Mucosa of descending colon (tissue), 3 donors: ENCODE results near the gene FBXL17. TPM values are rescaled to one million over a fixed set of nuclear protein-coding genes. Genes with fewer than 3 reads are reported as not detected.

ENCODE experiments used
- ATAC-seq: fragments of 200-7000 bp; cut with Tn5 transposase; one replicate; pipeline ENCODE4 v1.9.1; 2020; ENCODE audit warnings: mild to moderate bottlenecking, moderate library complexity
- DNase-seq, 3 donors: peaks; one replicate each; pipeline ENCODE4 v3.0.0-alpha.2; 2020
- H3K36me3 ChIP-seq: fragments of 200-600 bp; one replicate; pipeline ENCODE4 v1.8.0; 2021; ENCODE audit warnings: low read depth, mild to moderate bottlenecking
- H3K4me1 ChIP-seq: fragments of 200-600 bp; one replicate; pipeline ENCODE4 v1.8.0; 2021; ENCODE audit warnings: low read depth, mild to moderate bottlenecking
- H3K4me3 ChIP-seq: fragments of 200-600 bp; one replicate; pipeline ENCODE4 v1.8.0; 2021; ENCODE audit warnings: mild to moderate bottlenecking
- H3K9me3 ChIP-seq: fragments of 200-600 bp; one replicate; pipeline ENCODE4 v1.8.0; 2021; ENCODE audit warnings: mild to moderate bottlenecking
- CTCF ChIP-seq: fragments of 200-600 bp; IDR thresholded peaks from one replicate; pipeline ENCODE4 v1.8.0; 2022; ENCODE audit warnings: antibody characterized with exemption, mild to moderate bottlenecking
- intact Hi-C, 2 donors: fragments of 100-400 bp; cut with DNase I in 1 of 2; cut with micrococcal nuclease in 1 of 2; formaldehyde crosslinking; loops; one replicate each; pipeline versions ENCODE4 v1.11.0 to v1.11.1; 2022; cut with DNase I, micrococcal nuclease
- total RNA-seq, 3 donors: library from RNA; stranded (reverse); fragmentation: NEBNext Ultra II Directional in 2 of 3; extraction: Animal tissue kit (Norgen Biotek cat#: 25700) in 2 of 3; gene quantifications; one replicate each; pipeline versions ENCODE4 v1.2.1 to v1.2.4, GENCODE V29; 2021 to 2023
- donor health status: DM: no; HTN: no; CAD: no; lungs with moderate emphysema.
- donor health status: DM: no; HTN: no; CAD: no.
- donor health status: DM: no; HTN: yes; CAD: no.

Gene FBXL17
- total RNA-seq, 3 donors from 2014 or later = 22.8 to 25.6 (median 23.8) TPM

DNA sequence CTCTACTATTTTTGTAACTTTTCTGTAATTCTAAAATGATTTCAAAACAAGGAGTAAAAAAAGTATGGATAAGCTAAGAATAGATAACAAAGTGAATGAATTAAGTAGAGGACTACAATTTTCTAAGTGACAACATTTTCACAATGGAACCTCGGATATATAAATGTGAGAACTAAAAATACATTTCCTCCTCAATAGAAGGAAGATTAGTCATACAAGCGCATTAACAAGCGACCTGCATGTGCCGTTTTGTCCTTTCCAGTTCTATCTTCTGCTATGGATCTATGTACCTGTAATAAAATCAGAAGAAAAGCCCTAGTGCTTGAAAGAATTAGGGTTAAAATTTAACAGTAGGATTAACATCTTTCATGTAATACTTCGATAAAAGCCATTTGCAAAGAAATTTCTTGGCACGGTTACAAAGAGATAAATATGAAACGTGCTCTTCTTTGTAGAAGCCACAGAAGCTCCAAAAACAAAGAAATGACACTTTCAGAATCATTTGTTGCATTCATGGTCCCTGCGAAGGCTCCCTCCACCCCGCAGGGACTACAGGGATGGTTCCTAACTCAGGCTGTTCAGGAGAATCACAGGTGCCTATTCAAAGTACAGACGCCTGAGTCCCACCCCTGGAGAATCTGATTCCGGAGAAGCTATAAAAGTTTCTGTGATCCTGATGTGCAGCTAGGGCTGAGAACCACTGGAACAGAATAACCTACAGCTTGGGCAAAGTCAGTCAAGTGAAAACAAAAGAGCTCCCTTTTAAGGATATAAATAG is 494.5 kb downstream of the FBXL17 start:
- DNase-seq = peak in 1 of 3 donors; percentile 10
- no peak overlapping the region for H3K4me3 ChIP-seq
- peak; percentile 72 for ATAC-seq
- no peaks in the 10 kb centered on the region for H3K9me3 ChIP-seq
- no peak for TF ChIP-seq CTCF
- intact Hi-C loops = no loop called here
- peaks cover 4% of the 10 kb centered on the region for H3K4me1 ChIP-seq
- no peaks in the 10 kb centered on the region for H3K36me3 ChIP-seq

DNA sequence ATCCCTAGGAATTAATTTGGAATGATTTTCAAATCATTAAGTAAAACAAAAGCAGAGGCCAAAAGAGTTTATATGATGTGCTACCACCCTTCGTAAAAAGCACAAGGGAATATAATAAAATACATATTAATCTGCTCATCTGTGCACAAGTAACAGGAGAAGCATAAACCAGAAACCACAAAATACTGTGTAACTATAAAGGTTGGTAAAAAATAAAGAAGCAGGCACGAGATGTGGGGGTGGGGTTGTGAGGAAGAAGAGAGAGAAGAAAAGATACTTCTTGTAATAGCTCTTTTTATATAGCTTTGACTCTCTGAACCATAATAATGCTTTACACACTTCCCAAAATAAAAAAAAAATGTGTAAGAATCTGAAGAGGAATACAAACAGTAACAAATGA is 496.3 kb downstream of the FBXL17 start:
- intact Hi-C loops = no loop called here
- no peak for TF ChIP-seq CTCF
- no peaks in the 10 kb centered on the region for H3K9me3 ChIP-seq
- peaks cover 4% of the 10 kb centered on the region for H3K4me1 ChIP-seq
- no peak for ATAC-seq
- H3K4me3 ChIP-seq = no peak overlapping the region
- no peaks in the 10 kb centered on the region for H3K36me3 ChIP-seq
- no peak for DNase-seq

- Histone ChIP-seq H3K4me3 (no peak overlapping the region), H3K9me3 (no peaks in the 10 kb centered on the region), H3K4me1 (peaks cover 4% of the 10 kb centered on the region), H3K36me3 (no peaks in the 10 kb centered on the region)
- intact Hi-C loops = no loop called here
- DNase-seq = no peak
- ATAC-seq = no peak
- no peak for TF ChIP-seq CTCF
These were observed 497.0 kb downstream of the FBXL17 start for GRCh38 chr5:107884871-107885270.

GRCh38 chr5:107878661-107879060 is 503.2 kb downstream of the FBXL17 start:
- DNase-seq = no peak
- TF ChIP-seq CTCF = no peak
- intact Hi-C loops = no loop called here
- no peaks in the 10 kb centered on the region for H3K9me3 ChIP-seq
- no peaks in the 10 kb centered on the region for H3K4me1 ChIP-seq
- H3K4me3 ChIP-seq = no peak overlapping the region
- ATAC-seq = no peak
- H3K36me3 ChIP-seq = no peaks in the 10 kb centered on the region

DNA sequence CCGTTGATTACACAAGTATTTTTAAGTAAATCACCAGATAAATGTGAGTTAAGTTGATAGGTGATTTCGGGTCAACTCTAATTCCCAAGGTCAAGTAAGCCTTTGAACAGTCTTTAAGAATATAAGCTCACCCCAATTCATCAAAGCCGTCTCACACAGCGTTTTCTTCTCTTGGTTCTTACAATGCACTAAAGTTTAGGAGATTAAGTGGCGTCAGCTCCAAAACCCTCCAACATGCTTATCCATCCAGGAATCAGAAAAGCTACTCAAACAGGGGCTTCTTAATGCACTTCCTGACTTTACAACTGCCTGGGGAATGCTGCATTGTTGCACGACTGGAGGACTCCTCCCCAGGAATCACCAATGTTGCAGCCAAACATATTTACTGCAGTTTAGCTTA is 505.0 kb downstream of the FBXL17 start:
- Histone ChIP-seq H3K9me3 (no peaks in the 10 kb centered on the region), H3K4me1 (no peaks in the 10 kb centered on the region), H3K36me3 (no peaks in the 10 kb centered on the region), H3K4me3 (no peak overlapping the region)
- intact Hi-C loops = no loop called here
- DNase-seq (no peak), ATAC-seq (no peak)
- no peak for TF ChIP-seq CTCF
